NCI-H1105 (cell line): ENCODE data around the gene WNK4.

Source experiments
- DNase-seq: peaks from one replicate; lab custom pipeline; 2025; lab: John Stamatoyannopoulos, UW

Gene WNK4

GRCh38 chr17:42772945-42773289 lies 7.5 kb upstream of the WNK4 start:
- DNase-seq, result no peak

GRCh38 chr17:42773290-42774035 lies 6.9 kb upstream of the WNK4 start, which contains the start of gene VPS25:
Gene VPS25, plus strand, starts transcription at chr17:42773449. Its CDS starts 27 bp downstream, at chr17:42773476.
- DNase-seq, result peak; percentile 70

- DNase-seq, result no peak
Measured at GRCh38 chr17:42774066-42774745, 6.2 kb upstream of the WNK4 start.

- no peak for DNase-seq
Measured at GRCh38 chr17:42775534-42776098, 4.8 kb upstream of the WNK4 start.

- DNase-seq, result no peak
Measured at GRCh38 chr17:42778570-42778969, 1.8 kb upstream of the WNK4 start.

GRCh38 chr17:42779304-42779935 lies 990 bp upstream of the WNK4 start:
- no peak for DNase-seq

GRCh38 chr17:42780851-42781638 lies 635 bp downstream of the WNK4 start:
- no peak for DNase-seq

GRCh38 chr17:42781639-42782165 lies 1.3 kb downstream of the WNK4 start:
- DNase-seq, result no peak

- DNase-seq, result no peak
Measured at GRCh38 chr17:42782166-42783061, 2.0 kb downstream of the WNK4 start.

GRCh38 chr17:42783062-42783790 lies 2.8 kb downstream of the WNK4 start:
- DNase-seq, result no peak

GRCh38 chr17:42783791-42784138 lies 3.4 kb downstream of the WNK4 start:
- no peak for DNase-seq

GRCh38 chr17:42784409-42784808 lies 4.0 kb downstream of the WNK4 start:
- DNase-seq, result no peak

- no peak for DNase-seq
Measured at GRCh38 chr17:42784811-42785592, 4.6 kb downstream of the WNK4 start.

- no peak for DNase-seq
Measured at GRCh38 chr17:42787266-42787665, 6.9 kb downstream of the WNK4 start.

GRCh38 chr17:42791948-42792347 lies 11.5 kb downstream of the WNK4 start:
- no peak for DNase-seq

- DNase-seq, result no peak
Measured at GRCh38 chr17:42792545-42792944, 12.1 kb downstream of the WNK4 start.

- DNase-seq, result no peak
Measured at GRCh38 chr17:42795061-42795460, 14.7 kb downstream of the WNK4 start.

GRCh38 chr17:42795465-42795864 lies 15.1 kb downstream of the WNK4 start:
- DNase-seq, result no peak

- DNase-seq, result no peak
Measured at GRCh38 chr17:42796066-42796758, 15.8 kb downstream of the WNK4 start.
